Stimulated activated CD4-positive, alpha-beta T cell treated with anti-CD3 and anti-CD28 coated beads, Interleukin-4, amount 100 ng/mL, for 1 hour (primary cell): ENCODE measurements around the gene NEK10.

Experiments
- DNase-seq: peaks from one replicate; pipeline ENCODE4 v3.0.0-alpha.2; 2020

The NEK10 gene

DNA sequence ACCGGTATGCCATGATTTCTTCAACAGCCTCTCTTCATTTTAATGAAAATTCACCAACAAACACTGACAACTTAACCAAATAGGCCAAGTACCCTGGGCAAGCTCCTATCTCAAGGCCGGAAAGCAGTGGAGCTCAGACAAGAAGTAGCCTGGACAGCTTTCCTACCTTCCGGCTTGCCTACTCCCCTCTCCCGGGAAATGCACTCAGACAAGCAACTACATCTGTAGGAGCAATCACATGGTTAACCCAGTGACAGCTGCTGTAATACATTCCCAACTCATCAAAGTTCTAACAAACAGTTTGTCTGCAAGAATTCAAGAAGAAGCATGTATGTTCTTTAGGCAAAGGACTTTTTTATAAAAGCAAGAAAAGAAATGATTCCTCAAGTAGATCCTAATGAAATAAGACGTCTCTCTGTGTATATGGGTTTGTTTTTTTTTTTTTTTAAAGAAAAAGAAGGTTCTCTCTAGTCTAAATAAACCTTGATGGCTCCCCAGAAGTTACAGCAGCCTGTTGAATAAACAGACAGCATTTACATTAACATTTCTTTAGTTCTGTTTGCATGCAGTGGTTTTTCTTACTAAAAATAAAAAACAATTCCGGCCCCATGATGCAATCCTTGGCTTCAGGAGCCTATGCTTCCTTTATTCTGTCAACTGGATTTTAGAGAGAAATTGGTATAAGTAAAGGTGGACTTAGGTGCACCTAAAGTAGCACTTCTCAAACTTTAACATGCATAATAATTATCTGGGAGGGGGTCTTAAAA lies 278.7 kb downstream of the NEK10 start:
- DNase-seq = no peak

DNA sequence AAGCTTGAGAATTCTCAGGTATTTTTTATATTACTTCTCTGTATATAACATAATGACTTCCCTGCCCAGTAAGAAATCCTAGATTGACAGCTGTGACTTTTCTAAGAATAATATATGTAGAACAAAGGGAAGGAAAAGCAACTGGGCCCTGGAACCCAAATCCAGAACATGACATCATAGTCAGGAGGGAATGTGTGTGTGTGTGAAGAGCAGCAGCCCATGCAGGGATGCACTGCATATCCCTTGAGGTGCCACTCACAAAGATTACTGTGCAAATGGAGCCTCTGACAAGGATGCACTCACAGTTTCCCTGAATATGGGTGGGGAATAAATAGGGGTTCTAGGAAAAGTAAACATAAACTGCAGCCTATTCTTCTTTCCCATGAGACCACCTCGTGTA lies 279.5 kb downstream of the NEK10 start:
- no peak for DNase-seq

DNA sequence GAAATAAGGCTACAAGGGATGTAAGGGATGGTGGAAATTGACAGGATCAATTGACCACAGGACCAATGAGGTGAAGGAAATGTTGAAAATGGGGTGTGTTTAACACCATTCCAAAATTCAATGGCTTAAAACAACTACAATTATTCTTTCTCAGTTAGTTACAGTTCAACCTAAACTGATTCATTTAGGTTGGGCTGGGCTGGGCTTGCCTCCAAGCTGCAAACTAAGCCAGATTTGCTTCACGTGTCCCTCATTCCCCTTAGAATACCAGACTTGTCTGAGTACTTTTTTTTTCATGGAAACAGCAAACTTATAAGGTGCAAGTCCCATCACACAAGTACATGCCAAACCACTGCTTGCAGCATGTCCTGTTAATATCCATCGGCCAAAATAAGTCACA lies 280.1 kb downstream of the NEK10 start:
- DNase-seq = no peak

DNA sequence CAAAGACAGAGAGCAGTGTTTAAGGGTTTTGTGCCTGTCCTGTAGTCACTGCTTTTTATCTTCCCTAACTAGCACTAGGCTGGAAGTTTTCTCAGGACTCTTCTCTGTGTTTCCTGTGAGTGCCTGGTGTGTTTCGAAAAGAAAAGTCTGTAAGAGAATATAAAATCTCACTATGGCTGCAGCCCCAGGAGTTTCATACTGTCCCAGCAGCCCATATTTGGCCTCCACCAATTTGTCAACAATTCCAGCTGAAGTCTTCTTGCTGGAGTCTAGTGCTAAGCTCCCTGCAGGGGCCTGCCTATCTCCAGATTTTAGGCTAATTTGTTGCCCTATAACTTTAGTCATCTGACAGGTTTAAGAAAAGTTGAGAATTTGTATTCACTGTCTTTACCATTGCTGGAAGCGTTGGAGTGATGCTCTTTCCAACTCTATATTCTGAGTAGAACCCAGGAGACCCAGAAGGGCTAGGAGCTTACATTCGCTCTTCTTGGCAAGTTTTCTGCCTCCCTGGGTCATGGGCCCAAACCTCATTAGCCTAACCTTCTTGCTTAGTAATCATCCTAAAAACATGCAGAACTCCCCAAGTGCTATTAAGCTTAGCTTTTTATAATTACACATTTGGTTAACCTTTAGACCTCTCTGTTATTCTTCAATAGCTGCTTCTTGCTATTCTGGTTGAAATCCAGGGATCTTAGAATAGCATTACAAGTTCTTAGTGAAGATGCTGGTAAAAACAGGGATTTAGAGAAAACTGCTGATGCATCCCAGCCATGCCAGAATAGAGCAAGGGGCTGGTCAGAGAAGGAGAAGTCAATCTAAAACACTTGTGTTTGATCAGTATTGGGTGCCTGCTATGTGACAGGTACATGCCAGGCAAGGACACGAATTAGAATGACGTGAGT lies 283.1 kb downstream of the NEK10 start:
- DNase-seq = no peak

DNA sequence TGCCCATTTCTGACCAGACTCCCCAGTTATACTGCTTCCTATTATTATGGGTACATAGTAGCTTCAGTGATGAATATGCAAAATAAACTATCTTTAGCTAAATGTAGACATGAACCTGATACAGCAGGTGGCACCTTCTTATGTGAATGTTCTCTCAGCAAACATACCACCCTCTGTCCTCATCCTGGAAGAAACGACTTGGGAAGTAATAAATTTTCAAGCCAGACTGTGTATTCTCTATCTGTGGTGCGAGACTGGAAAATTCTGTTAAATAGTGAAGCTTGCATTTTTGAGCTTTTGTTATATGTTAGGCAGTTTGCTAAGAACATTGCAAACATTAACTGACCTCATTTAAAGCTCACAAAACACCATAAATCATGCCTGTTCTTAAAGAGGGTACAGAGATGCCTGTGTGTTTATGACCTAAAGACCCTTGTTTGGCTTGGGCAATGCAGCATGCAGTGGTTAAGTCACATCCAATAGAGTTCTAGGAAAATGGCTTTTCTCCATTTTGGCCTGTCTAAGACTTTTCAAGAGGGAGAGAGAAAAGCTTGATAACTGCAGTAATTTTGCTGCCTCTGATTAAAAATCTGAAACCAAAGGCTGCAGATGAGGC lies 287.1 kb downstream of the NEK10 start:
- no peak for DNase-seq

GRCh38 chr3:27081566-27081965 lies 287.6 kb downstream of the NEK10 start:
- no peak for DNase-seq

GRCh38 chr3:27080258-27080525 lies 289.0 kb downstream of the NEK10 start:
- no peak for DNase-seq

DNA sequence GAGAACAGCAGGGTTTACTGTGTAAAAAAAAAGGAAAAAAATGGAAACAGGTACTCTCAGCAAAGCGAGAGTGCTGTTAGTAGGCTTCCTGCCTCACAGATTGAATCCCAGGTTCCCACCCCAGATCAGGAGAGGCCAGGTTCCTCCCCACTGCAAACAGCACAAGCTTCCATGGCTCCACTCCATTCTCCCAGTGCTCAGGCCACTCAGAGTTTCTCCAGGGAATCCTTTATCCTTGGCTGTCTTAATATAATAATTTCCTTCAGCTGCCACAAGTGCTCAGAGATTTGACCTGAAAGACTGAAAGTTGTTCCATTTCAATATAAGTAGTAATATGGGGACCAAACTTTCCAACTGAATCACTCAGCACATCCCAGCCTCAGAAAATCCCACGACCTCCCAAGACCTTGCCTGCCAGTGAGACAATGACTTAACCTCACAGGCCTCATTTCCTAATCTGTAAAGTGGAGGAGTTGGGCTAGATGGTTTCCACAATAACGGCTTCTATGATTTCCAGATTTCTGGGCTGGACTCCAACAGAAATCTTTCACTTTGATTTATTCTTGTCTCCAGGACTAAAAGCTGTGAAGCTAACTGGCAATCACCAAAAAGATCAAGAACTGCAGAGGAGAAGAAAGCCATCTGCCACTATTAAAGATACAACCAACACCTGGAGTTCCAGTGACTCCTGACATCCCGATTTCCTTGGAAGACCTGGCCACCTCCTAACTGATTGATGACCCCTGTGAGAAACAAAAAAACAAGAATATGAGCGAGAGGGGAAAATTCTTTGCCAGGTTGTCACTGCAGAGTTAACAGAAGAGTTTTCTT lies 289.5 kb downstream of the NEK10 start:
- DNase-seq = no peak

DNA sequence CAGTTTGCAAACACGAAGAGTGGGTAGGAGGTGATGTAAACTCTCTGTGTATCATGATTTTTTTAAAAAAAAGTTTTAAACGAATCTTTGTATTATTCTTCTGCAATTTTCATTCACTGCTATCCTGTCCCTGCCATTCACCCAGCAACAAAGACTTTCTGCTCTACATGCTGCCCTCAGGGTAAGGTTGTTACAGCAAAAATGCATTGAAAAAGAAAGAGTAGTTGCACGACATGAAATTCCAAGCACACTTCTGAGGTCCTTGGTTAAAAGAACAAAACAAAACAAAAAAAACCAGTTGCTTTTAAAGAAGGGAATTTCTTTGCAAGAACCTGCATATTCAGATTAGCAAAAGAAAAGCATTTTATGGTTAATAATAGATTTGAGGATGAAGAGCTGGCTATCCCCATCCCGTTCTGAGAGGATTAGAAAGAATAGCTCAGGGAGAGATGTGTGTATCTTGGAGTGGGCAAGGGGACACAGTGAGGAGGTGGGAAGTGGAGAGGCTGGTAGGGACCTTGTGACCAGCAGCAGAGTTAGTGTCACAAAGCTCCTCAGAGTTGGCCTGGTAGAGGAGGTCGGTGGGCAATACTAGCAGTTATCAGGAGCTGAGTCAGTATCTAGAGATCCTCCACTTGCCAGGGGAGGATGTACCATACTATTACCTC lies 290.8 kb downstream of the NEK10 start:
- no peak for DNase-seq

GRCh38 chr3:27076815-27077630 lies 292.2 kb downstream of the NEK10 start:
- DNase-seq = no peak

DNA sequence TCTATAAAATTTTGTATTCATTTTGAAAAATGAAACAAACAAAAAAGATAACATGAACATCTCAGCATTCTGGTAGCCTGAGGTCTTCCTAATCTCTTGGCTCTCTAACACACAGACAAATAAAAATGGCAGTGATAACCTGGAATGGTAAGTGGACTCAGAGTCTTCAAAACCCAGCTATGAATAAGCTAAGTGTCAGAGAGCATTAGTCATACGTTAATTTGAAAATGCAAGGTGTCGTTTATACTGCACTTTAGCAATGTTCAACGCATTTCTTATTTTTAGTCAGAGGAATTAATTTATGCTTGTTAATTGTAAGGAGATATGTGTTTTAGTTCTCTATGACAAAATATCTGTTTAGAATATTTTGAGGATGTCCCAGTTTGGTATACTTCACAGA lies 294.3 kb downstream of the NEK10 start:
- no peak for DNase-seq

DNA sequence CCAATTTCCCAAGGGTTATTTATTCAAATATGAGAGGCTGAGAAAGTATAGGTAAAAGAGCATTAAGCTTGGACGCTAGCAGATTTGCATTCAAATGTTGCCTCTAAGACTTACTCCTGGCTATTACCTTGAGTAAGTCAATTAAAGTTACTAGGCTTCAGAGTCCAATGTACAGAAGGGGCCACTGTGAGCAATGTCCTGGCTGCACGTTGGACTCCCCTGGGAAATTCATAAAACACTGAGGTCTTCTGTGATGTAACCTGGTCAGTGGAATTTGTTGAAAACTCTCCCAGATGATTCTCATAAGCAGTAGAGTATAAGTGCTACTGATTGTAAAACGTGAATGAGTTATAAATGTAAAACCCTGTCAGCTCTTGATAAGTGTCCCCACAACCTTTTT lies 295.3 kb downstream of the NEK10 start:
- no peak for DNase-seq

GRCh38 chr3:27072810-27073651 lies 296.2 kb downstream of the NEK10 start:
- DNase-seq = no peak

DNA sequence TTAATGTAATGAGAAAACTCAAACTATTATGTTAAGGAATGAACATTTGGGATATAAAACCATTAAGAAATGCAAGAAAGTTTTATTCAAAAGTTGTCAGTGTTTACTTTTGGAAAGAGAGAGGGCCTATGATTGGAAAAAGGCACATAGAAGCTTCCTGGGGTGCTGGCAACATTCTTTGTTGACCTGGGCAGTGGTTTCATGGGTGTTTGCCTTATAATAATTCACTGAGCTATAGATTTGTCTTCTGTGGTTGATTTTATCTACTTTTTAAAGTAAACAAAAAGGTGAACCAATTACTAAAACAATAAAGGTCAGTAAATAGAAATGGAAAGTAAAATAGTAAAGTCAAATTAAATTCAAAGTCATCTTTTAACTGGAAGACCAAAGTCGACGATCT lies 308.8 kb downstream of the NEK10 start:
- DNase-seq = no peak
